ENCODE data around the gene SLU7. TPM values are rescaled to one million over a fixed set of nuclear protein-coding genes. Genes with fewer than 3 reads are reported as not detected.

The SLU7 gene
- total RNA-seq, 2 donors from 2014 or later = 50.7 to 62.0 TPM

Other genes starting within 250 kb of the SLU7 start
- not detected for gene FABP6, start 189.6 kb downstream of the SLU7 start, total RNA-seq
- gene CCNJL, start 106.5 kb downstream of the SLU7 start, total RNA-seq = 10 to 100 TPM in 1 of 2 donors, 1 to 10 TPM in 1; 5.6 to 20.1 TPM
- not detected for gene C1QTNF2, start 48.5 kb downstream of the SLU7 start, total RNA-seq
- gene FAM200C, start 19.0 kb downstream of the SLU7 start, total RNA-seq = under 1 TPM; 0.78 to 1.00 TPM
- gene PTTG1, start 2.8 kb upstream of the SLU7 start, total RNA-seq = 100 to 1,000 TPM; 139 to 241 TPM